Stimulated activated CD4-positive, alpha-beta T cell treated with anti-CD3 and anti-CD28 coated beads, Interleukin-15, amount 100 ng/mL, for 1 hour (primary cell): ENCODE results near the gene CADM1.

Experiments
- DNase-seq, 2 donors: peaks; one replicate each; pipeline ENCODE4 v3.0.0-alpha.2; 2020; ENCODE audit warnings: low read depth in 1 of 2, low spot score in 1 of 2

CADM1 gene

GRCh38 chr11:115132436-115133228, 371.6 kb downstream of the CADM1 start:
- DNase-seq, result no peak

- no peak for DNase-seq
Observed at GRCh38 chr11:115129473-115130289, 374.5 kb downstream of the CADM1 start.

- DNase-seq, result no peak
Observed at GRCh38 chr11:115128226-115128625, 376.0 kb downstream of the CADM1 start.

GRCh38 chr11:115127790-115128189, 376.4 kb downstream of the CADM1 start:
- no peak for DNase-seq

GRCh38 chr11:115126515-115127208, 377.6 kb downstream of the CADM1 start:
- DNase-seq, result no peak

- no peak for DNase-seq
Observed at GRCh38 chr11:115126092-115126491, 378.1 kb downstream of the CADM1 start.

GRCh38 chr11:115124786-115125185, 379.4 kb downstream of the CADM1 start:
- no peak for DNase-seq

- DNase-seq, result no peak
Observed at GRCh38 chr11:115123641-115124040, 380.6 kb downstream of the CADM1 start.

- no peak for DNase-seq
Observed at GRCh38 chr11:115122274-115122673, 381.9 kb downstream of the CADM1 start.
